HG03565 (cell line): ENCODE measurements around the gene FCRL6.

Experiments used
- ATAC-seq: cut with Tn5 transposase; IDR thresholded peaks from one replicate; pipeline ENCODE4 v1.9.1; 2021; ENCODE audit warnings: mild to moderate bottlenecking, moderate library complexity; ENCODE audit not compliant: unreplicated experiment

FCRL6 gene

DNA sequence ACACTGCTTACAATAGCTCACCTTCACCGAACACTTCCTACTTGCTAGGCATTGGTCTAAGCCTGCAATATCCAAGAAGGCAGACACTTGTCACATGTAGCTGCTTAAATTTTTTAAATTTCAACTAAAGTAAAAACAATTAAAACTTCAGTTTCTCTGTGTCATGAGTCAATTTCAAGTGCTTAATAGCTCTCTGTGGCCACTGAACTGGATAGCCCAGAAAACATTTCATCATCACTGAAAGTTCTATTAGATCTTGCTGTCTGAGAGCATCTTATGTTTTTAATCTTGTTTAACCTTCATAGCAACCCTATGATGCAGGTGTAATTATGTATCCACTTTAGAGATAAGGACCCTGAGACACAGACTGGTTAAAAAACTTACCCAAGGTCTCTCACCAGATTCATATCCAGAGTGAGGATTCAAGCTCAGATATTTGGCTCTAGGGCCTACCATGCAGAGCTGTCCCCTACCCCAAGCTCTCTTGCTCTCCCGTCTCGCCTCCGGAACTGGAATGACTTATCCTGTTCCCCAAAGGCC, 2.6 kb upstream of the FCRL6 start:
- ATAC-seq = no peak

DNA sequence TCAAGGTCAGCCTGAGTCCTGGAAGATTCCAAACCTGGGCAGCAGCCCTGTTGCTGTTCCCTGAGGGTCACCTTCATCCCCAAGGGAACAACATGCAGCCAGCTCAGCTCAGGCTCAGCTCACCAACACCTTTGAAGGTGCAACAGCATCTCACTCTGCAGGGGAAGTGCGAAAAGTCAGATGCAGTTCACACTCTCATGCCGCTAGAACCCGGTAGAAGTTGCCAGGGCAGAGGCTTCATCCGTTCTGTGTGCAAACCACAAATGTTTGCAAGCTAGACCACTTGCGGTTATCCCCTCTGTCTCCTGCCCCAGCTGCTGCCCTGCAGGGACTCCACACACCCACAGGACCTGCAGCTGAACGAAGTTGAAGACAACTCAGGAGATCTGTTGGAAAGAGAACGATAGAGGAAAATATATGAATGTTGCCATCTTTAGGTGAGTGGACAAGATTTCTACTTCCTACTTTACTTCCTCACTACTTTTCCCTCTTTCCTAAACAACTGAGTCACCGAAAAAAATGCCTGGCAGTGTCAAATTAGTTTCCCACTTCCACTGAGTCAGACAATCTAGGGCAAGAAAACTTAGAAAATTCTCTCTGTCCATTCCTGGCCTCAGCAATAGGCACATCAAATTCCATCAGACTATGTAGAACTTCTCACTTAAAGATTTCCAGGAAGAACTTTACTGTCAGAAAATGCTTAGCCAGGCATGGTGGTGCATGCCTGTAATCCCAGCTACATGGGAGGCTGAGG, 1.8 kb upstream of the FCRL6 start:
- no peak for ATAC-seq

DNA sequence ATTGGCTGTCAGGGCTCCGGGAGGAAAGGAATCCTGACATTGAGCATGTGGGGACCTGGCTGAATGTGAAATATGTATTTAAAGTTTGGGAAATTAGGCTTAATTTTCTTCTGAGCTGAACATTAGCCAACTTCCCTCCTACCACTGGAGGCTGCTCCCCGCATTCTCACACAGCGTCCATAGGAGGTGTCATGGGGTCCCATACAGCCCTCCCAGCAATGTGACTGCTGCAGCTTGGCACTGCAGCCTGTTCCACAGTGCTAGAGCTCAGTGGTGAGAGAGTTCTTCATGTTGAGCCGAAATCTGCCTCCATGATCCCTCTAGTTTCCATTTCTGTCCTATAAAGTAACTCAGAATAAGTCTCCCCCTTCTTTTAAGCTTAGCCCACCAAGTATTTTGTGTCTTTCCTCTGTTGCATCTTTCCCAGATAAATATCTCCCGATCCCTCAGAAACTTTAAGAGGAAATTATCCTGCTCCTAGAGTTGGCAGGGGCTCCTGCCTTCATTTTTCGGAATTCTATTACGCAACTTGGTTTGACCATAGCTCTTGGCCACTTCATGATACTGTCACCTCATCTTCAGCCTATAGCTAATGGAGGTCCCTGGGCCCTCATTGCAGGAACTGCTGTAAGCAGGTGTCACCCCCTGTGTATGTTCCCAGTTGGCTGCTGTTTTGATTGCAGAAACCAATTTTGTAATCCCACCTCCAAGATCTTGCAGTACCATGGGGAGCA, 2.0 kb downstream of the FCRL6 start:
- ATAC-seq = no peak

DNA sequence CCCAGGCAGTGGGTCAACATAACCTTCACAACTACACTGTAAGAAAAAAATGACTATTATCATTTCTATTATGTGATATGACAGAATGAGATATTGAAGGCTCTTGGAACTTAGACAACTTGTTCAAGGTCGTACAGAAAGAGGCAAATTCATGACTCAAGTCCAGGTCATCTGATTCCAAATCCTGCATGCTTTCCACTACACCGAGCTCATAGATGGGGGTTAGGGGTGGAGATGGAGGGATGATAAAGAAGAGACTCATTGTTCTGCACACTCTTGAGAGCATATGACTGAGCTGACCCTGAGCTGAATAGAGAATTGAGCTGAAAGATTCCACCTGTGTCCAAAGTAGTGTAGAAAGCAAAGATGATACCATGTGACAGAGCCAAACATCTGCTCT, 2.8 kb downstream of the FCRL6 start:
- ATAC-seq = no peak

DNA sequence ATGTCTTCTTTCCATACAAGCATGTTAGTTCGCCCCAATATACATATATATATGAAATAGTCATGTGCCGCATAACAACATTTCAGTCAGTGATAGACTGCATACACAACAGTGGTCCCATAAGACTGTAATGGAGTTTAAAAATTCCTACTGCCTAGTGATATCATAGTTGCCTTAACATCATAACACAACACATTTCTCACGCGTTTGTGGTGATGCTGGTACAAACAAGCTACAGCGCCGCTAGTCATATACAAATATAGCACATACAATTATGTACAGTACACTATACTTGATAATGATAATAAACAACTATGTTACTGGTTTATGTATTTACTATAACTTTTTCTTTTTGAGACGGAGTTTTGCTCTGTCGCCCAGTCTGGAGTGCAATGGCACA, 13.8 kb downstream of the FCRL6 start:
- ATAC-seq = no peak

DNA sequence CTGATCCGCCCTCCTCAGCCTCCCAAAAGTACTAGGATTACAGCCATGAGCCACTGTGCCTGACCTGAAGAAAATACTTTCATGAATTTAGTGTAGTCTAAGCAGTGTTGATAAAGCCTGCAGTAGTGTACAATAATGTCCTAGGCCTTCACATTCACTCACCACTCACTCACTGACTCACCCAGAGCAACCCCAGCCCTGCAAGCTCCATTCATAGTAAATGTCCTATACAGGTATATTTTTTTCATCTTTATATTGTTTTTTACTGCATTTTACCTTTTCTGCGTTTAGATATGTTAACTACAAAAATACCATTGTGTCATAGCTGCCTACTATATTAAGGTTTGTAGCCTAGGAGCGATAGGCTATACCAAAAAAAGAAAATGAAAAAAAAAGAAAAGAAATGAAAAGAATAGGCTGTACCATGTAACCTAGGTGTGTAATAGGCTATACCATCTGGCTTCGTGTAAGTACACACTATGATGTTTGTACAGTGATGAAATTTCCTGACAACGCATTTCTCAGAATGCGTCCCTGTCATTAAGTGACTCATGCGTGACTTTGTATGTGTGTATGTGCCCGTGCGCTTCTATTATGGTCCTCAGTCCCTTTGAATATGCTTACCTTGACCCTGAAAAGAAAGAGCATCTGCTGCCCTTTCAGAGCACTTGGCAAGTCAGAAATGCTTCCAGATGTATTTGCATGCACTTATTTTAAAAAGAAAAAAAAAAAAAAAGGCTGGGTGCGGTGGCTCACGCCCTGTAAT, 15.3 kb downstream of the FCRL6 start:
- ATAC-seq = no peak

DNA sequence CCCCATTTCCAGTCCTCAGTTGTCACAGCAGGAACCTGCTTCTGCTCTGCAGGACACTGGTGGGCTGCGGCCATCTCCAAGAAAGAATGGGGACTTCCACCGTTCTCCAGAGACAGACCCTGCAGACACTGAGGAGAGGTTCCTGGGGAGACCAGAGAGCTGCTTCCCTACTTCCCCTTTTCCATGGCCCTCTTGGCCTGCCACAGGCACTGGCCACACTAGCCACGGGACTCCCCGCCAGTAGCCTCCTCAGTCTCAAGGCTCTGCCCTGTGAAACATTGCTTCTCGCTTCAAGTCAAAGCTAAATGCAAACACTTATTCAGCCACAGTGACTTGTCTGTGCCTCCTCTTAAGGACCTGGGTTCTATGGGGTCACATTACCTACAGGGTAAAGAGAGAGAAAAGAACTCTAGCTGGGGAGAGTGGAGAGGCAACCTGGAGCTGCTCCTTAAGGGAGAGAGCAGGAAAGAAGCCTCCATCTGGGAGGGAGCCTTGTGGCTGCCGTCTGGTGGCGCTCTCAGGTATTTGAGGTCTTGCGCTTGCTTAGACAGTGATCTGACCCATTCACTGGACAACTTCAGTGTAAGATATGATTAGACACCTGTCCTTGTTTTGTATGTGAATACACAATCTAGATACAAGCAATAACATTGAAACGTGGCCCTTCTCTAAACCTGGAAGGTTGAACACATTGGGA, 19.2 kb downstream of the FCRL6 start:
- ATAC-seq = peak; percentile 48

DNA sequence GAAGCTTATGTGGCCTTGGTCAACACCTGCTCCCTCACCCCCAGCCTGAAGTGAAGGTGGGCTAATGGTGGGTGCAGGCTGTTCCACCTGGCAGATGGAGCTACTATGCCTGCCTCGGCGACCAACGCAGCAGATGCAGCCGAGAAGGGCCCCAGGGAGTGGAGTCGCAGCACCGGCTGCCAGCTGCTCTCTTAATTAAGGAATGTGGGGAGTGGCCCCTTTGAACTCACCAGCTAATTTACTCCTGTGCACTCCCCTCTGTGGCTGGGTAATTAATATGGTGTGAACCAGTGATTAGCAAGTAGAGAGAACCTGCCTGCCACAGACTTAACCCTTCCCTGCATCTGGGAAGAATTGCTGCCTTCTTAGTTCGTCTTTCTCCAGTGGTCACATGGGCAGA, 21.2 kb downstream of the FCRL6 start:
- ATAC-seq = no peak

DNA sequence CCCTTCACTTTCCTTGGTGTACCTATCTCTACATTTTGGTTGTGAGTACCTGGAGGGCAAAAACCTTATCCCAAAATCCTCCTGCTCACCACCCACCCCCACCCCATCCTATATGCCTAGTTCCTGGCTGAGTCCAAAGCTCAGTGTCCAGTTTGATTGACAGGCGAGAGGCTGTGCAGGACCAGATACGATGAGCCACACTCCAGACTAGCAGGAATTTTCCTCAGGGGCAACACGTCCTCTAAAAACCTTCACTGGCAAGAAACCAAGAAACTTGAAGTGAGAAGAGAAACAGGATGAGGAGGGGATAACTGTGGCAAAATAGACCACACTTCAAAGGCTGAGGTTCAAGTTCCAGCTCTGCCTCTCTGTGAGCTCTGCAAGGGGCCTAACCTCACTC, 23.4 kb downstream of the FCRL6 start:
- no peak for ATAC-seq

DNA sequence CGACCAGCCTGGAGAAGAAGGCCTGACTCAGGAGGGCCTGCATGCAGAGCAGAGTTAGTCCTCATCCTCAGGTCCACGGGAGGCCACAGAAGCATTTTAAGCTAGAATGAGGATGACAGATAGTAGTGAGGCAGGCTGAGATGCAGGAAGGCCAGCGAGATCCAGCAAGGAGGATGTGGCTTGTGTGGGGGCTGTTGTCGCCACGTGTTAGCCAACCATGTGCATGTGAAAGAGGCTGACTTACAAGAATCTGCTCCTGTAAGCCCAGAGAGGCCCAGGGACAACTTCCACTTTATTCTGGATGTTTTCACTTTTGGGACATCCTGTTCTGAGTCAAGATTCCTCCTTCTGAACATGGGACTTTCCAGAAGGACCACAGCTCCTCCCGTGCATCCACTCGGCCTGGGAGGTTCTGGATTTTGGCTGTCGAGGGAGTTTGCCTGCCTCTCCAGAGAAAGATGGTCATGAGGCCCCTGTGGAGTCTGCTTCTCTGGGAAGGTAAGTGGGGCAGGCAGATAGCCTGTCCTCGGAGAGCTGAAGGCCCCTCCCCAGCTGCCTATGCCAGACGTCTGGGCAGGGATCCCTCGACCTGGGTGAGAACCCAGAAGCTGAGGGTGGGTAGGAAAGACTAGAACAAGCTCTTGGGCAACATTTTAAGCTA, 24.4 kb downstream of the FCRL6 start, which contains the start of gene SLAMF8:
Gene SLAMF8 (plus strand): TSS at position 433 of the 661 bp plus-strand sequence. CDS start 26 bp downstream, at position 459.
- ATAC-seq = no peak

DNA sequence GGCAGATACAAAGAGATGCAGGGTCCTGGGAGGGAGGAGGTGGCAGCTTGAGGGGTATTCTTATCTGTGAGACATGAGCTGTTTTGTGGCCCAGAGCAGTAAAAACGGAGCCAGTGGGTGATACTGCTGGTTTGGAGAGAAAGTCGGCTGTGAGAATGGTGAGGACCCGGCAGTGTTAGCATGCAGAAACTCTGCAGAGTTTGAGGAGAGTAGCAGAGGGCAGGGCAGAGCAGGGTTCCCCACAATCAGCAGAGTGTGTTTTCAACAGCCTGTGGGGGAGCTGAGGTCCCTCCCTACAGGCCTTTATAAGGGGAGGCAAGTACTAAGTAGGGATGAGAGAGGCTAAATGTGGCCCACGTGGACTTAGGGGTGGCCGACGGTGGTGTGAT, 24.9 kb downstream of the FCRL6 start:
- no peak for ATAC-seq

DNA sequence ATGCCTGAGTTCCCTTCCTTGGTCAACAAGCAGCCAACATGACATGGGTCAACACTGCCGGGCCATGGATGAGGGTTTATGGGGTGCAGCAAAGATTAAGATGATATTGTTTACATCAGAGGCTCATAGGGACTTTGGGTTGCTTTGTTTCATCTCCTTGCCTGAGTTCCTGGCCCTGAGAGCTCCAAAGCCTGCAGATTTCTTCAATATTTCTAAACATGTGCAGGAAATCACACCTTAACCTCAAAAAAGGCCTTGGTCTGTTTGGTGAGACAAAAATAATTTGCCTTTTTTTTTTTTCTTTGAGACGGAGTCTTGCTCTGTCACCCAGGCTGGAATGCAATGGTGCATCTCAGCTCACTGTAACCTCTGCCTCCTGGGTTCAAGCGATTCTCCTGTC, 25.4 kb downstream of the FCRL6 start:
- ATAC-seq = no peak

DNA sequence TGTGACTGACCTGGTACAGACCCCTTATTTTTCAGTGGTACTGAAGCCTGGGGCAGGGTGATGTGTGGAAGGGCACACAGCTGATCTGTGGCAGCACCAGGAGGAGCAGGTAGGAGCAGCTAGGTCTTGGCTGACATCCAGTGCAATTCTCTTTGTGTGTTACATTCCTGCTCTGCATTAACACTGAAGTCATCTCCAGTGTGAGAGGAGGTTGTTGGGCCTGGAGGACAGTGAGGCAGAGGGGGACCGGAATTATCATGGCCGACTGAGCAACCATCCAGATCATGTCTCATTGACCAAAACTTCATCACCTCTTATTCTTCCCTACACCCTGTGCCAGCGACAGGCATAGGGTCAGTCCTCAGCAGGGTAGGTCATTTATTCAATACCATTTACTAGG, 26.0 kb downstream of the FCRL6 start:
- no peak for ATAC-seq

DNA sequence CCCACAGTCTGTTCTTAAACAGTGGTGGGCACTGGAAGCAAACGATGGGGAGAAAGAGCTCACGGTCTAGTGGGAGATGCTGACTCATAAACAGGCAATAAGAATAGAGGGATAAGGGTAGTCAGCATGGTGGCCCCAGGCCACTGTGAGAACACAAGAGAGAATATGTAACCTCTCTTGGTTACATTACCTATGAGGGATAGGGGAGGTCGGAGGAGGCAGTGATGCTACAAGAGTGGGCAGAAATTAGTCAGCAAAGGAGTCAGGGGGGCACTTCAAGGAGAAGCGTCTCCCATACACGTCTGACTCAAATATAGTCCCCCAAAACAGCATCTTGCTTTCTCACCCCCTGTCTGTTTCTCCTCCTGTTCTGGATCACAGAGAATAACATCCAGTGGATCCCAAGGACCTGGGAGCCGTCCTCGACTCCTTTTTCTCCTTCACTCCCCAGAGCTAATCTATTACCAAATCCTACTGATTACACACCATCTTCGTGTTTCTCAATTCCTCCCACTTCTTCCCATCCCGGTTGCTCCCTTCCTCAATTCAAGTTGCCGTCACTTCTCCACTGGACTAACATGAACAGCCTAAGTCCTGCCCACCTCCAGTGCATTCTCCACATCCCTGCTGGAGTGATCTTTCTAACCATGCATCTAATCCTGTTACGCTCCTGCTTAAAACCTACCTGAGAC, 26.6 kb downstream of the FCRL6 start:
- ATAC-seq = no peak

DNA sequence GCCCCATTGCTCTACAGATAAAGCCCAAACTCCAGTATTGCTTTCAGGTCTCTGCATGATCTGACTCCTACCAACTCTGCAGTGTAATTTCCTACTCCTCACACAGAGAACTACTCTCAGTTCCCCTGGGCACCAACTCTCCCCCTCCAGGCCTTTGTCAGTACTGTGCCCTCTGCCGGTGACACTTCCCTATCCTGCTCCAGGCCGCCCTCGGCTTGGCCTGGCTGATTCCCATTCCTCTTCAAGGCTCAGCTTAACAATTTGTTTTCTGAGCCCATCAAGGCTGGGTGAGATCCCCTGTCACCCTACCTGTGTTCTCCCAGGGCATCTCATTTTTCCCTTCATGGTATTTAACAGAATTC, 27.1 kb downstream of the FCRL6 start:
- ATAC-seq = peak; percentile 82

DNA sequence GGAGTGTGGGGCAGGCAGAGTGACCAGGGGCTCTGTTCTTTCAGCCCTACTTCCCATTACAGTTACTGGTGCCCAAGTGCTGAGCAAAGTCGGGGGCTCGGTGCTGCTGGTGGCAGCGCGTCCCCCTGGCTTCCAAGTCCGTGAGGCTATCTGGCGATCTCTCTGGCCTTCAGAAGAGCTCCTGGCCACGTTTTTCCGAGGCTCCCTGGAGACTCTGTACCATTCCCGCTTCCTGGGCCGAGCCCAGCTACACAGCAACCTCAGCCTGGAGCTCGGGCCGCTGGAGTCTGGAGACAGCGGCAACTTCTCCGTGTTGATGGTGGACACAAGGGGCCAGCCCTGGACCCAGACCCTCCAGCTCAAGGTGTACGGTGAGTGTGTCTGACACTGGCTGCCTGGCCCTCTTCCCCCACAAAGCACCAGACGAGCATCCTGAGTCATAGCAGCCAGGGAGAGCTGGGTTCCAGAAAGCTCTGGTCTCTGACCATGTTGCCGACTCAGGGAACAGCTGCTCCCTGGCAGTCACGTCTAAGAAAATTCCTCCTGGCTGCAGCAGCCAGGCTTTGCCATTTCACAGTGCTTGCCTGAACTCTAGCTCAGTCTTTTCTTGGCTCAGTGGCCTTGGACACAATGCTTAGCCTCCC, 27.8 kb downstream of the FCRL6 start:
- no peak for ATAC-seq

DNA sequence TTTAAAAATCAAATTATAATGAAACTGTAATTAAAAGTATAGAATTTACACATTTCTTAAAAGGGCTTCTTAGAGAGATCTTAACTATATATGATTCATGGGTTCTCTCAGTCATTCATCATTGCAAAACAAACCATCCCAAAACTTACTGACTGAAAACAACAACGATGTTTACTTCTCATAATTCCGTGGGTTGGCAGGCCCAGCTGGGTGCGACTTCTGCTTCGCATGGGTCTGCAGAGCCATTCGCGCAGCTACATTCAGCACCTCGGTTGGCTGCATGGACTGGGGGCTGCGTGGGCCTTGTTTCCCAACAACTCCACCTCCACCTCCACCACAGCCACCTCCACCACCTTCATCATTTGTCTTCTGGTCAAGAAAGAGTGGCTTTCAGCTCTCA, 28.6 kb downstream of the FCRL6 start:
- no peak for ATAC-seq

DNA sequence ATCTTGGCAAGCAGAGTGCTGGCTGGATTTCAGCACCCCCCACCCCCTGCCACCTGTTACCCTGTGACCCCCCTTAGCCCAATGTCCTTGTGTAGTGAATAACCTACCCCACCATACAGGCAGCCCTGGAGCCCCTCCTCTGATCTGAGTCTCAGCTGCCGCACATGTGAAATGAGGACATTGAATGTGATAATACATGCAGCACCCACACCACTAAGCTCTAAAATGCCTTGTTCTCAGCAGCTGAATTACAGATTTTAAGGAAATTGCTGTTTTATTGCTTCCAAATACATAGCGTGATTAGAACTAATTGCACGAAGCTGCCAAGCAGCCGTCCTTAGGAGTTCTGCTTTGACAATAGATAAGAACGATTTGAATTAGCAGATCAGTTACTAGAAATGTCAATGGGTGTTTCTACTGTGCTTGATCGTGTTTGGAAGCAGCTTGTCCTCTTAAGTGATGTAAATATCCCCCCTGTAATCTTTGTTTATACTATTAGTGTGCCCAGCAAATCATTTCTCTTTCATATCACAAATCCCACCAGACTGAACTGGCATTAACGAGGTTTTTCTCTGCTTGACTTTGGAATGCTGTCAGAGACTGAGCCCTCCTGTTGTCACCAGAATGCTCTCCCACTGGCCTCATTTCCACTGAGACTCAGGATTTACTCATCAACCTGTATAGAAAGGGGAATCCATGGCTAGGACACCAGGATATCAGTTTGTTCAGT, 29.4 kb downstream of the FCRL6 start:
- ATAC-seq = no peak

DNA sequence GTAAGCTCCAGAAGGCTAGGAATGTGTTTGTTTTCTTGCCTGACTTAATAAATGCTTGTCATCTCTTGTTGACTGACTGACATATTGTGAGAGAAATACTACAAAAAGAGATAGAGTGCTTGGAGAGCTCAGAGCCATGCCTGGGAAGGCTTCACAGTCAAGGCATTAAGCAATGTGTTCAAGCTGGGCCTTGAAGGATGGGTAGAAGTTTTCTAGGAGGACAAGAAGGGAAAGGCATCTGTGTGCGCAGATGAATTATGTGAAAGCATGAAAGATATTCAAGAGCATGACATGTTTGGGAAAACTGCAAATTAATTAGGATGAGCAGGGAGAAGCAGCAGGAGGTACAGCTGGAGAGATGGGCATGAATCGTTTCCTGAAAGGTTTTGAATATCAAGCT, 30.1 kb downstream of the FCRL6 start:
- ATAC-seq = no peak
